IMR-90 (cell line): ENCODE results near the gene ASB5. TPM values are rescaled to one million over a fixed set of nuclear protein-coding genes. Genes with fewer than 3 reads are reported as not detected.

Source experiments
- ATAC-seq: fragments of 200-7000 bp; cut with Tn5 transposase; 2 replicates; pipeline ENCODE4 v1.9.1; 2020; ENCODE audit warnings: low read depth, mild to moderate bottlenecking, moderate library complexity
- BruUV-seq: library from RNA; stranded (reverse); fragments of 400-500 nt; replicated peaks from 2 replicates; lab custom pipeline; 2021; lab: Mats Ljungman, UMichigan
- CTCF ChIA-PET: fragments of 300-600 bp; formaldehyde crosslinking; extraction: SDS; loops from one replicate; lab custom pipeline; 2021; ENCODE audit warnings: antibody characterized with exemption; lab: Yijun Ruan, JAX
- POLR2A ChIA-PET: fragments of 300-600 bp; sonication (Branson Sonifier 250); formaldehyde crosslinking; loops from one replicate; lab custom pipeline; 2022; ENCODE audit warnings: antibody characterized with exemption; ENCODE audit not compliant: unreplicated experiment; lab: Charles Lee
- DNase-seq: peaks from one replicate; pipeline ENCODE4 v3.0.0; 2013
- H2AFZ ChIP-seq: replicated peaks from 2 replicates; pipeline ENCODE3; 2013; ENCODE audit warnings: low read length, mild to moderate bottlenecking; ENCODE audit not compliant: poor library complexity
- H2AK5ac ChIP-seq: 2 replicates; pipeline ENCODE4 v1.6.1; 2013; ENCODE audit warnings: low read depth, low read length, inconsistent platforms
- H2AK9ac ChIP-seq: replicated peaks from 2 replicates; pipeline ENCODE3; 2013; ENCODE audit warnings: mild to moderate bottlenecking, low read depth, low read length, moderate library complexity; ENCODE audit not compliant: poor library complexity
- H2BK120ac ChIP-seq: 2 replicates; pipeline ENCODE4 v1.6.1; 2013; ENCODE audit warnings: low read depth, low read length, inconsistent platforms
- H2BK15ac ChIP-seq: 3 replicates; pipeline ENCODE4 v1.6.1; 2013; ENCODE audit warnings: low read depth, low read length, inconsistent platforms
- H2BK20ac ChIP-seq: 2 replicates; pipeline ENCODE4 v1.6.1; 2013; ENCODE audit warnings: low read depth, mild to moderate bottlenecking, inconsistent platforms, low read length, moderate library complexity
- H2BK5ac ChIP-seq: 2 replicates; pipeline ENCODE4 v1.6.1; 2013; ENCODE audit warnings: mild to moderate bottlenecking, low read depth, low read length, inconsistent platforms; ENCODE audit not compliant: poor library complexity, severe bottlenecking
- H3K14ac ChIP-seq: replicated peaks from 2 replicates; pipeline ENCODE4 v1.6.1; 2013; ENCODE audit warnings: low read depth, low read length, inconsistent platforms
- H3K18ac ChIP-seq: 2 replicates; pipeline ENCODE4 v1.6.1; 2013; ENCODE audit warnings: low read depth, low read length, control low read depth
- H3K23ac ChIP-seq: 2 replicates; pipeline ENCODE4 v1.6.1; 2013; ENCODE audit warnings: low read depth, low read length, inconsistent platforms
- H3K27ac ChIP-seq: 2 replicates; pipeline ENCODE4 v1.5.1; 2013; ENCODE audit warnings: mild to moderate bottlenecking, control low read depth, low read length; ENCODE audit not compliant: insufficient read depth
- H3K27me3 ChIP-seq: 2 replicates; pipeline ENCODE4 v1.6.1; 2013; ENCODE audit warnings: low read length; ENCODE audit not compliant: control insufficient read depth, insufficient read depth
- H3K36me3 ChIP-seq: 2 replicates; pipeline ENCODE4 v1.6.1; 2013; ENCODE audit warnings: low read length, mixed read lengths; ENCODE audit not compliant: control insufficient read depth, insufficient read depth
- H3K4ac ChIP-seq: 2 replicates; pipeline ENCODE4 v1.6.1; 2013; ENCODE audit warnings: low read depth, low read length, inconsistent platforms
- H3K4me1 ChIP-seq: 2 replicates; pipeline ENCODE4 v1.6.1; 2013; ENCODE audit warnings: low read length, mixed read lengths; ENCODE audit not compliant: control insufficient read depth, insufficient read depth
- H3K4me2 ChIP-seq: 2 replicates; pipeline ENCODE4 v1.6.1; 2013; ENCODE audit warnings: low read depth, mild to moderate bottlenecking, control low read depth, low read length, moderate library complexity
- H3K4me3 ChIP-seq: 2 replicates; pipeline ENCODE4 v1.5.1; 2013; ENCODE audit warnings: low read depth, mild to moderate bottlenecking, control low read depth, low read length, moderate library complexity; ENCODE audit not compliant: insufficient read depth
- H3K56ac ChIP-seq: 2 replicates; pipeline ENCODE4 v1.6.1; 2013; ENCODE audit warnings: low read length, inconsistent platforms; ENCODE audit not compliant: insufficient read depth; ENCODE audit errors: extremely low read depth
- H3K79me1 ChIP-seq, 2 experiments: 2 replicates each; pipeline ENCODE4 v1.6.1; 2013; ENCODE audit warnings: low read length in 2 of 2, inconsistent platforms in 1 of 2, low read depth in 1 of 2
- H3K9ac ChIP-seq: 2 replicates; pipeline ENCODE4 v1.6.1; 2013; ENCODE audit warnings: low read depth, low read length, control low read depth
- H3K9me1 ChIP-seq: 2 replicates; pipeline ENCODE4 v1.6.1; 2013; ENCODE audit warnings: low read length, inconsistent platforms; ENCODE audit not compliant: insufficient read depth
- H3K9me3 ChIP-seq: 2 replicates; pipeline ENCODE4 v1.6.1; 2013; ENCODE audit warnings: low read length; ENCODE audit not compliant: control insufficient read depth, insufficient read depth
- H4K20me1 ChIP-seq: 2 replicates; pipeline ENCODE4 v1.6.1; 2013; ENCODE audit warnings: low read length, inconsistent platforms; ENCODE audit not compliant: insufficient read depth
- H4K5ac ChIP-seq: 2 replicates; pipeline ENCODE4 v1.6.1; 2013; ENCODE audit warnings: mild to moderate bottlenecking, low read depth, low read length, control low read depth
- H4K8ac ChIP-seq, 2 experiments: 2 replicates each; pipeline ENCODE4 v1.6.1; 2013; ENCODE audit warnings: low read depth in 2 of 2, low read length in 2 of 2, control low read depth in 1 of 2, inconsistent platforms in 1 of 2
- H4K91ac ChIP-seq: 2 replicates; pipeline ENCODE4 v1.6.1; 2013; ENCODE audit warnings: low read depth, low read length, inconsistent platforms; ENCODE audit not compliant: insufficient read depth
- BHLHE40 ChIP-seq: fragments of 150-350 bp; IDR thresholded peaks from 2 replicates; pipeline ENCODE4 v1.6.1; 2016; ENCODE audit warnings: mild to moderate bottlenecking, low read depth, low read length
- CEBPB ChIP-seq: IDR thresholded peaks from 2 replicates; pipeline ENCODE4 v1.6.1; 2012; ENCODE audit warnings: low read depth, low read length, improper control_type of control experiment
- CHD1 ChIP-seq: IDR thresholded peaks from 2 replicates; pipeline ENCODE4 v1.6.1; 2012; ENCODE audit warnings: low read depth, low read length, improper control_type of control experiment
- CTCF ChIP-seq: conservative IDR thresholded peaks from 2 replicates; pipeline ENCODE4 v1.5.1; 2012; ENCODE audit warnings: mild to moderate bottlenecking, low read depth, low read length, improper control_type of control experiment
- ELK1 ChIP-seq: fragments of 150-350 bp; IDR thresholded peaks from 2 replicates; pipeline ENCODE4 v1.6.1; 2016; ENCODE audit warnings: low read depth, mild to moderate bottlenecking, low read length, moderate library complexity, borderline replicate concordance
- FOS ChIP-seq: fragments of 150-350 bp; IDR thresholded peaks from 2 replicates; pipeline ENCODE4 v1.6.1; 2016; ENCODE audit warnings: low read depth, low read length
- MAFK ChIP-seq: IDR thresholded peaks from 2 replicates; pipeline ENCODE4 v1.6.1; 2012; ENCODE audit warnings: low read depth, low read length, improper control_type of control experiment
- MAZ ChIP-seq: IDR thresholded peaks from 2 replicates; pipeline ENCODE4 v1.6.1; 2012; ENCODE audit warnings: low read depth, mild to moderate bottlenecking, low read length, improper control_type of control experiment, moderate library complexity, borderline replicate concordance
- MXI1 ChIP-seq: IDR thresholded peaks from 2 replicates; pipeline ENCODE4 v1.6.1; 2012; ENCODE audit warnings: low read depth, mild to moderate bottlenecking, low read length, moderate library complexity, borderline replicate concordance
- NFE2L2 ChIP-seq: fragments of 150-350 bp; IDR thresholded peaks from 2 replicates; pipeline ENCODE4 v1.6.1; 2016; ENCODE audit warnings: low read depth, mild to moderate bottlenecking, low read length
- POLR2A ChIP-seq: IDR thresholded peaks from 2 replicates; pipeline ENCODE4 v1.6.1; 2012; ENCODE audit warnings: mild to moderate bottlenecking, low read depth, low read length
- RAD21 ChIP-seq: IDR thresholded peaks from 2 replicates; pipeline ENCODE4 v1.6.1; 2012; ENCODE audit warnings: low read length, improper control_type of control experiment
- RCOR1 ChIP-seq: IDR thresholded peaks from 2 replicates; pipeline ENCODE4 v1.6.1; 2012; ENCODE audit warnings: mild to moderate bottlenecking, low read length, improper control_type of control experiment; ENCODE audit not compliant: insufficient replicate concordance
- RFX5 ChIP-seq: IDR thresholded peaks from 2 replicates; pipeline ENCODE4 v1.8.0; 2012; ENCODE audit warnings: low read depth, mild to moderate bottlenecking, low read length, moderate library complexity
- SMC3 ChIP-seq: fragments of 150-350 bp; IDR thresholded peaks from 2 replicates; pipeline ENCODE4 v1.6.1; 2016; ENCODE audit warnings: low read depth, mild to moderate bottlenecking, antibody characterized with exemption, low read length, moderate library complexity
- USF2 ChIP-seq: fragments of 150-350 bp; IDR thresholded peaks from 2 replicates; pipeline ENCODE4 v1.6.1; 2017; ENCODE audit warnings: mild to moderate bottlenecking, antibody characterized with exemption, low read length, low read depth
- WGBS, 2 experiments: methylation state at CpG; one replicate each; pipeline versions ENCODE4 v1.1.5 to v1.1.7; 2013; ENCODE audit warnings: missing lambda C conversion rate in 2 of 2; ENCODE audit not compliant: insufficient read length in 1 of 2; ENCODE audit errors: extremely low coverage in 2 of 2; 5-methylcytosine and 5-hydroxymethylcytosine counted together
- dilution Hi-C: fragments of 300-500 bp; cut with HindIII; formaldehyde crosslinking; loops from one replicate; pipeline ENCODE4 v1.14.3; 2018; ENCODE audit warnings: low sequenced_read_pairs; ENCODE audit not compliant: unreplicated experiment
- in situ Hi-C: fragments of 300-500 bp; cut with MboI; formaldehyde crosslinking; loops from 3 replicates; pipeline ENCODE4 v1.14.3; 2019; ENCODE audit warnings: low sequenced_read_pairs, inconsistent platforms, mixed read lengths
- intact Hi-C: fragments of 100-400 bp; cut with micrococcal nuclease; formaldehyde crosslinking; loops from 2 replicates; pipeline ENCODE4 v1.10.0; 2022
- polyA plus RNA-seq, 3 experiments: library from polyadenylated mRNA; depleted of rRNA; stranded (reverse); fragments of >200 nt; gene quantifications; 2 replicates each; pipeline ENCODE4 v1.2.3, GENCODE V29; 2012; ENCODE audit warnings: low replicate concordance in 1 of 3
- total RNA-seq: library from RNA; depleted of rRNA; stranded (reverse); fragments of >200 nt; gene quantifications from 2 replicates; pipeline ENCODE4 v1.2.3, GENCODE V29; 2012

ASB5 gene
- total and polyA plus RNA-seq, 2 of the 4 experiments (the other 2 are of a cell fraction), result 0.18 to 0.21 TPM

- Histone ChIP-seq H4K8ac (peak overlapping the region; percentile 48 to 91; a peak in 2 of 4 replicates), H2AFZ (no peak overlapping the region), H2BK20ac (peak overlapping the region; percentile 99), H3K18ac (peak overlapping the region; percentile 100), H3K4me2 (no peak overlapping the region), H2BK15ac (peak overlapping the region; percentile 88; the same call in 2 of the 3 replicates), H3K23ac (no peak overlapping the region), H4K20me1 (no peaks in the 10 kb centered on the region), H3K27ac (peak overlapping the region; percentile 70; the same call in 1 of the 2 replicates), H3K14ac (peak overlapping the region; percentile 24), H3K9ac (no peak overlapping the region), H2AK5ac (peak overlapping the region; percentile 25; the same call in 1 of the 2 replicates), H2BK5ac (peak overlapping the region; percentile 100), H3K79me1 (peaks cover 0 to 2% of the 10 kb centered on the region in 2 experiments; a peak in 1 of 4 replicates), H4K5ac (peak overlapping the region; percentile 64; the same call in 1 of the 2 replicates), H3K4me1 (peaks cover 8% of the 10 kb centered on the region), H2AK9ac (no peak overlapping the region), H3K9me3 (no peaks in the 10 kb centered on the region), H3K36me3 (no peaks in the 10 kb centered on the region), H3K4ac (peak overlapping the region; percentile 92; the same call in 1 of the 2 replicates), H3K56ac (no peak overlapping the region), H4K91ac (peak overlapping the region; percentile 48), H2BK120ac (peak overlapping the region; percentile 99), H3K27me3 (no peaks in the 10 kb centered on the region), H3K9me1 (peaks cover 7% of the 10 kb centered on the region), H3K4me3 (no peak overlapping the region)
- no TSS peak for BruUV-seq
- POLR2A ChIA-PET, result interaction anchor here (0.6 kb wide), 1 partner anchor 914 kb away, joined by 7 read pairs; no protein-coding TSS in a partner anchor
- dilution Hi-C loops (no loop called here), intact Hi-C loops (no loop called here), in situ Hi-C loops (loop anchor here (10.0 kb wide), 1 partner anchor 78 kb away; the partner anchor contains the start of gene SPATA4)
- CTCF ChIA-PET, result interaction anchor here (0.7 kb wide), 1 partner anchor 470 kb away, joined by 5 read pairs; no protein-coding TSS in a partner anchor
- DNase-seq (no peak), ATAC-seq (no peak)
- TF ChIP-seq FOS (no peak), SMC3 (no peak), BHLHE40 (no peak), RCOR1 (no peak), MAFK (no peak), MAZ (no peak), MXI1 (no peak), USF2 (no peak), NFE2L2 (no peak), CTCF (no peak), CEBPB (no peak), RFX5 (no peak), CHD1 (no peak), POLR2A (no peak), RAD21 (no peak), ELK1 (no peak)
- WGBS, 2 experiments, result no CpG with 5 or more reads among the region's 3 CpGs
Measured at GRCh38 chr4:176272799-176273198, 3.8 kb upstream of the ASB5 start.
